Keratinocyte (primary cell): ENCODE results near the gene PES1. TPM values are rescaled to one million over a fixed set of nuclear protein-coding genes. Genes with fewer than 3 reads are reported as not detected.

Experiments
- DNase-seq: peaks from one replicate; pipeline ENCODE4 v3.0.0-alpha.2; 2011; ENCODE audit warnings: low read depth, missing footprints, low spot score
- FAIRE-seq: peaks from 2 replicates; lab custom pipeline; 2011; peaks lifted over from hg19 to GRCh38; lab: Jason Lieb, UNC
- H2AFZ ChIP-seq: 2 replicates; pipeline ENCODE4 v1.6.0; 2012; ENCODE audit warnings: low read length, control low read depth, inconsistent platforms; ENCODE audit not compliant: control insufficient read depth
- H3K27ac ChIP-seq: 2 replicates; pipeline ENCODE4 v1.5.1; 2011; ENCODE audit warnings: low read length; ENCODE audit not compliant: control insufficient read depth, insufficient read depth
- H3K27me3 ChIP-seq: 3 replicates; pipeline ENCODE4 v1.6.0; 2011; ENCODE audit warnings: low read length; ENCODE audit not compliant: control insufficient read depth, insufficient read depth; ENCODE audit errors: extremely low read depth
- H3K36me3 ChIP-seq, 2 experiments: 2 replicates in 1 of 2; 3 replicates in 1 of 2; pipeline ENCODE4 v1.5.1; 2011; ENCODE audit warnings: low read length in 2 of 2, mild to moderate bottlenecking in 1 of 2; ENCODE audit not compliant: control insufficient read depth in 2 of 2, insufficient read depth in 2 of 2; ENCODE audit errors: extremely low read depth in 1 of 2
- H3K4me1 ChIP-seq: 3 replicates; pipeline ENCODE4 v1.5.1; 2011; ENCODE audit warnings: low read length; ENCODE audit not compliant: control insufficient read depth, insufficient read depth; ENCODE audit errors: extremely low read depth
- H3K4me2 ChIP-seq: 3 replicates; pipeline ENCODE4 v1.6.0; 2011; ENCODE audit warnings: low read depth, low read length; ENCODE audit not compliant: control insufficient read depth, insufficient read depth; ENCODE audit errors: extremely low read depth
- H3K4me3 ChIP-seq, 3 experiments: fragments of 200-600 bp in 1 of 3; sonication (generic) in 1 of 3; 2 replicates in 2 of 3; 3 replicates in 1 of 3; pipeline ENCODE4 v1.5.1; 2011 to 2016; ENCODE audit warnings: low read length in 3 of 3, mild to moderate bottlenecking in 3 of 3, control low read depth in 2 of 3, inconsistent platforms in 1 of 3, low read depth in 1 of 3, mixed read lengths in 1 of 3, mixed run types in 1 of 3, moderate library complexity in 1 of 3; ENCODE audit not compliant: control insufficient read depth in 2 of 3, insufficient read depth in 2 of 3; ENCODE audit errors: extremely low read depth in 1 of 3
- H3K79me2 ChIP-seq: 2 replicates; pipeline ENCODE4 v1.6.0; 2012; ENCODE audit warnings: low read length; ENCODE audit not compliant: control insufficient read depth, insufficient read depth
- H3K9ac ChIP-seq: 3 replicates; pipeline ENCODE4 v1.6.0; 2011; ENCODE audit warnings: low read length; ENCODE audit not compliant: control insufficient read depth, insufficient read depth; ENCODE audit errors: extremely low read depth
- H3K9me1 ChIP-seq: 3 replicates; pipeline ENCODE4 v1.6.0; 2011; ENCODE audit warnings: low read length; ENCODE audit not compliant: control insufficient read depth, insufficient read depth; ENCODE audit errors: extremely low read depth
- H3K9me3 ChIP-seq: 2 replicates; pipeline ENCODE4 v1.5.1; 2012; ENCODE audit warnings: low read depth, low read length; ENCODE audit not compliant: control insufficient read depth
- H4K20me1 ChIP-seq: 3 replicates; pipeline ENCODE4 v1.6.0; 2011; ENCODE audit warnings: low read length; ENCODE audit not compliant: control insufficient read depth, insufficient read depth; ENCODE audit errors: extremely low read depth
- CTCF ChIP-seq, 3 experiments: IDR thresholded peaks in 1 of 3; conservative IDR thresholded peaks in 1 of 3; optimal IDR thresholded peaks in 1 of 3; 2 replicates in 2 of 3; 3 replicates in 1 of 3; pipeline versions ENCODE3 to v1.5.1; 2011; ENCODE audit warnings: low read length in 3 of 3, mild to moderate bottlenecking in 3 of 3, moderate library complexity in 2 of 3, control low read depth in 1 of 3, inconsistent platforms in 1 of 3; ENCODE audit not compliant: insufficient read depth in 2 of 3; ENCODE audit errors: extremely low read depth in 1 of 3
- EZH2 ChIP-seq: IDR thresholded peaks from one replicate; pipeline ENCODE4 v1.6.1; 2012; ENCODE audit warnings: inconsistent platforms, mild to moderate bottlenecking, low read length, moderate library complexity
- dilution Hi-C: fragments of 300-500 bp; cut with MboI; formaldehyde crosslinking; loops from one replicate; pipeline ENCODE4 v1.7.0; 2020; ENCODE audit warnings: low sequenced_read_pairs; ENCODE audit not compliant: extremely low pct_ligation_motif_present
- polyA plus RNA-seq, 5 experiments: library from polyadenylated mRNA; depleted of rRNA in 3 of 5; stranded (reverse) in 3 of 5; stranded (forward) in 1 of 5; unstranded in 1 of 5; fragments of >200 nt; gene quantifications; 1 replicate in 1 of 5; 2 replicates in 3 of 5; 3 replicates in 1 of 5; pipeline versions ENCODE4 v1.2.1 to v1.2.3, GENCODE V29; 2011 to 2012; ENCODE audit warnings: missing spikeins in 2 of 5, low read depth in 1 of 5, low replicate concordance in 1 of 5

The PES1 gene
- polyA plus RNA-seq, 1 donor (not counting 4 experiments of a cell fraction or from before 2014, with no cell fraction given) = 116 TPM

- dilution Hi-C loops = no loop called here
- Histone ChIP-seq H3K4me2 (peak overlapping the region; percentile 94), H3K9ac (no peak overlapping the region), H3K79me2 (no peaks in the 10 kb centered on the region), H3K4me1 (peaks cover 28% of the 10 kb centered on the region), H4K20me1 (no peaks in the 10 kb centered on the region), H3K9me1 (no peaks in the 10 kb centered on the region), H3K27ac (no peak overlapping the region), H3K36me3 (no peaks in the 10 kb centered on the region), H3K9me3 (no peaks in the 10 kb centered on the region), H3K27me3 (no peaks in the 10 kb centered on the region), H2AFZ (peak overlapping the region; percentile 97), H3K4me3 (no peak overlapping the region)
- DNase-seq = no peak
- FAIRE-seq = no peak
- no peak for TF ChIP-seq CTCF (optimal IDR thresholded peaks at IDR 0.05 in 1 of 3, IDR thresholded peaks at IDR 0.05 in 1 of 3, conservative IDR thresholded peaks at IDR 0.05 in 1 of 3; ENCODE audit: extremely low read depth in 1 of 3, insufficient read depth in 2 of 3, low read length in 3 of 3)
- TF ChIP-seq EZH2 = no peak
Measured at GRCh38 chr22:30607300-30607930, 15.7 kb upstream of the PES1 start.

- peak within 1 kb of the TSS; percentile 52 for H3K9ac ChIP-seq
- FAIRE-seq = peak; percentile 67
Measured at GRCh38 chr22:30606455-30607299, 15.0 kb upstream of the PES1 start, which contains the start of gene TCN2. Gene TCN2 (plus strand): TSS chr22:30607174. CDS start chr22:30607332, 158 bp downstream.

More at GRCh38 chr22:30606455-30607299, 15.0 kb upstream of the PES1 start, which contains the start of gene TCN2:
- Histone ChIP-seq H2AFZ (peak within 1 kb of the TSS; percentile 97), H3K9me3 (no peaks in the 10 kb centered on the region), H3K4me3 (peak within 1 kb of the TSS; percentile 26 to 76 (median 49)), H3K4me2 (peak within 1 kb of the TSS; percentile 94), H3K9me1 (no peaks in the 10 kb centered on the region), H3K36me3 (no peaks in the 10 kb centered on the region), H3K4me1 (peaks cover 28% of the 10 kb centered on the region), H4K20me1 (no peaks in the 10 kb centered on the region), H3K27ac (peak within 1 kb of the TSS; percentile 41), H3K79me2 (no peaks in the 10 kb centered on the region), H3K27me3 (no peaks in the 10 kb centered on the region)
- dilution Hi-C loops = no loop called here
- TF ChIP-seq CTCF (optimal IDR thresholded peaks at IDR 0.05 in 1 of 3, IDR thresholded peaks at IDR 0.05 in 1 of 3, conservative IDR thresholded peaks at IDR 0.05 in 1 of 3; ENCODE audit: extremely low read depth in 1 of 3, insufficient read depth in 2 of 3, low read length in 3 of 3) (peak in 1 of 3 experiments; percentile 21), EZH2 (no peak)
- no peak for DNase-seq
